HEK293 (cell line): ENCODE data around the gene SCAND1.

Experiments
- BCL11A ChIP-seq: fragments of 450-650 bp; formaldehyde crosslinking; IDR thresholded peaks from 2 replicates; pipeline ENCODE4 v1.5.1; 2016; ENCODE audit warnings: low read depth, missing biosample characterization, missing genetic modification characterization
- HOXD13 ChIP-seq: sonication (generic); formaldehyde crosslinking; IDR thresholded peaks from 2 replicates; pipeline ENCODE4 v1.8.0; 2022; ENCODE audit warnings: missing genetic modification reagents, borderline replicate concordance
- IKZF3 ChIP-seq: fragments of 450-650 bp; IDR thresholded peaks from 2 replicates; pipeline ENCODE4 v1.5.0; 2018; ENCODE audit warnings: missing biosample characterization, mild to moderate bottlenecking, missing genetic modification characterization, moderate library complexity
- KLF16 ChIP-seq: fragments of 450-650 bp; formaldehyde crosslinking; IDR thresholded peaks from 2 replicates; pipeline ENCODE4 v1.5.1; 2017; ENCODE audit warnings: missing biosample characterization, missing genetic modification characterization
- MZF1 ChIP-seq: fragments of 450-650 bp; formaldehyde crosslinking; IDR thresholded peaks from 2 replicates; pipeline ENCODE4 v1.5.1; 2017; ENCODE audit warnings: missing biosample characterization, missing genetic modification characterization, borderline replicate concordance
- SALL2 ChIP-seq: fragments of 450-650 bp; formaldehyde crosslinking; IDR thresholded peaks from 2 replicates; pipeline ENCODE4 v1.5.0; 2017; ENCODE audit warnings: missing biosample characterization, mild to moderate bottlenecking, missing genetic modification characterization, borderline replicate concordance
- TRIM28 ChIP-seq: IDR thresholded peaks from 2 replicates; pipeline ENCODE4 v1.6.1; 2011; ENCODE audit warnings: low read length, control low read depth, borderline replicate concordance
- YY2 ChIP-seq: fragments of 450-650 bp; formaldehyde crosslinking; IDR thresholded peaks from 2 replicates; pipeline ENCODE4 v1.5.1; 2016; ENCODE audit warnings: missing biosample characterization, missing genetic modification characterization
- ZNF112 ChIP-seq: fragments of 450-650 bp; formaldehyde crosslinking; IDR thresholded peaks from 2 replicates; pipeline ENCODE4 v1.5.0; 2017; ENCODE audit warnings: missing biosample characterization, missing genetic modification characterization
- ZNF138 ChIP-seq: fragments of 450-650 bp; formaldehyde crosslinking; IDR thresholded peaks from 2 replicates; pipeline ENCODE4 v1.5.1; 2016; ENCODE audit warnings: missing biosample characterization, missing genetic modification characterization, borderline replicate concordance
- ZNF146 ChIP-seq: fragments of 450-650 bp; formaldehyde crosslinking; IDR thresholded peaks from 2 replicates; pipeline ENCODE4 v1.5.1; 2016; ENCODE audit warnings: missing biosample characterization, missing genetic modification characterization
- ZNF155 ChIP-seq: fragments of 450-650 bp; formaldehyde crosslinking; IDR thresholded peaks from 2 replicates; pipeline ENCODE4 v1.5.1; 2016; ENCODE audit warnings: missing biosample characterization, missing genetic modification characterization
- ZNF16 ChIP-seq: fragments of 450-650 bp; formaldehyde crosslinking; IDR thresholded peaks from 2 replicates; pipeline ENCODE4 v1.5.1; 2016; ENCODE audit warnings: low read depth, missing biosample characterization, missing genetic modification characterization
- ZNF223 ChIP-seq: fragments of 450-650 bp; formaldehyde crosslinking; IDR thresholded peaks from 2 replicates; pipeline ENCODE4 v1.5.1; 2016; ENCODE audit warnings: missing biosample characterization, missing genetic modification characterization
- ZNF274 ChIP-seq, 2 experiments: fragments of 200-500 bp in 1 of 2; fragments of 450-650 bp in 1 of 2; sonication (Bioruptor generic) in 1 of 2; formaldehyde crosslinking in 1 of 2; IDR thresholded peaks; 2 replicates each; pipeline versions ENCODE4 v1.5.1 to v1.6.1; 2014 to 2016; ENCODE audit warnings: borderline replicate concordance in 1 of 2, inconsistent platforms in 1 of 2, low read length in 1 of 2, missing biosample characterization in 1 of 2, missing genetic modification characterization in 1 of 2
- ZNF302 ChIP-seq: fragments of 450-650 bp; formaldehyde crosslinking; IDR thresholded peaks from 2 replicates; pipeline ENCODE4 v1.5.1; 2016; ENCODE audit warnings: missing biosample characterization, missing genetic modification characterization, low read depth
- ZNF366 ChIP-seq: fragments of 450-650 bp; formaldehyde crosslinking; conservative IDR thresholded peaks from 2 replicates; pipeline ENCODE4 v1.5.1; 2016; ENCODE audit warnings: missing biosample characterization, missing genetic modification characterization
- ZNF404 ChIP-seq: fragments of 450-650 bp; formaldehyde crosslinking; IDR thresholded peaks from 2 replicates; pipeline ENCODE4 v1.5.1; 2017; ENCODE audit warnings: missing biosample characterization, missing genetic modification characterization
- ZNF501 ChIP-seq: fragments of 450-650 bp; formaldehyde crosslinking; IDR thresholded peaks from 2 replicates; pipeline ENCODE4 v1.5.1; 2016; ENCODE audit warnings: missing biosample characterization, missing genetic modification characterization
- ZNF571 ChIP-seq: fragments of 450-650 bp; formaldehyde crosslinking; IDR thresholded peaks from 2 replicates; pipeline ENCODE4 v1.5.0; 2017; ENCODE audit warnings: missing biosample characterization, missing genetic modification characterization
- ZSCAN23 ChIP-seq: fragments of 450-650 bp; formaldehyde crosslinking; IDR thresholded peaks from 2 replicates; pipeline ENCODE4 v1.5.1; 2016; ENCODE audit warnings: missing biosample characterization, missing genetic modification characterization
- ZSCAN30 ChIP-seq: fragments of 450-650 bp; IDR thresholded peaks from 2 replicates; pipeline ENCODE4 v1.5.1; 2018; ENCODE audit warnings: missing biosample characterization, mild to moderate bottlenecking, missing genetic modification characterization, moderate library complexity
- TF ChIP-seq, protein P1 (sequence below): fragments of 450-650 bp; IDR thresholded peaks from 2 replicates; pipeline ENCODE4 v1.5.1; 2018; ENCODE audit warnings: missing biosample characterization, missing genetic modification characterization
- TF ChIP-seq, protein P2 (sequence below): IDR thresholded peaks from 2 replicates; pipeline ENCODE4 v1.6.1; 2011; ENCODE audit warnings: mild to moderate bottlenecking, low read depth, low read length, borderline replicate concordance
- TF ChIP-seq, protein P3 (sequence below): fragments of 450-650 bp; IDR thresholded peaks from 2 replicates; pipeline ENCODE4 v1.5.1; 2018; ENCODE audit warnings: missing biosample characterization, mild to moderate bottlenecking, missing genetic modification characterization
- TF ChIP-seq, protein P4 (sequence below): fragments of 450-650 bp; formaldehyde crosslinking; IDR thresholded peaks from 2 replicates; pipeline ENCODE4 v1.5.1; 2017; ENCODE audit warnings: missing biosample characterization, mild to moderate bottlenecking, missing genetic modification characterization, moderate library complexity
- TF ChIP-seq, protein P5 (sequence below): fragments of 450-650 bp; formaldehyde crosslinking; IDR thresholded peaks from 2 replicates; pipeline ENCODE4 v1.5.1; 2016; ENCODE audit warnings: missing biosample characterization, missing genetic modification characterization
- TF ChIP-seq, protein P6 (sequence below): fragments of 450-650 bp; formaldehyde crosslinking; IDR thresholded peaks from 2 replicates; pipeline ENCODE4 v1.5.1; 2016; ENCODE audit warnings: missing biosample characterization, missing genetic modification characterization
- TF ChIP-seq, protein P7 (sequence below): fragments of 450-650 bp; formaldehyde crosslinking; IDR thresholded peaks from 2 replicates; pipeline ENCODE4 v1.5.1; 2016; ENCODE audit warnings: missing biosample characterization, missing genetic modification characterization

SCAND1 gene

DNA sequence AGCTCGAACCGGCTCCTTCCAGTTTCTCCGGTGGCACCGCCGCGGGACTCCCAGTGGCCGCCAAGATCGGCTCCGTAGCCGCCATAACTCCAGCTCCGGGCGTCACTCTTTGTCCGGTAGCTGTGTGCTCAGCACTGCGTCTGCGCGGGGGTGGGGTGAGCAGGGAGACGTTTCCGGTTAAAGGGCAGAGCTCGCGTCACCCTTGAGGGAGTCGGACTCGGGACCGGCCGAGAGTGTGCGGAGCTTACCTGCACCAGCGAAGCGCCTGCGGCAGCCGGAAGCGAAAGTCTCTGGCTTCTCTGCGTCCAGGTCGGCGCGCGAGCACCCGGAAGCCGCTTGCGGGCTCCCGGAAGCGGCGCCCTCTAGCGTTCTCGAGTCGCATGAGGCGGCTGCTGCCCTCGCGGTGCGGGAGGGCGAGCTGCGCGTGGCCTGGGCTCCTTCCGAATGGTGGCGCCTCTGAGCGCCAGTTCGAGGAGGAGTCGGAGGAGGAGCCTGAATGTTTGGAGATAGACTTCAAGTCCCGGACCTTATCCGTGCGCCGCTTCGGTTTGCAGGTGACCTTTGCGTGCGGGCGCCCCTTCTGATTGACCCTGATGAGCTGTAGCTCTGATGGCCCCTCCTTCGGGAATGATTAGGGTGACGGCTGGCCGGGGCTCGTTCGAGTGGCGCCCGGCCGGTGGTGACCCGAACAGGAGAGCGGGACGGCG lies at the start of gene SCAND1 (continued):
- TF ChIP-seq, protein P1, sequence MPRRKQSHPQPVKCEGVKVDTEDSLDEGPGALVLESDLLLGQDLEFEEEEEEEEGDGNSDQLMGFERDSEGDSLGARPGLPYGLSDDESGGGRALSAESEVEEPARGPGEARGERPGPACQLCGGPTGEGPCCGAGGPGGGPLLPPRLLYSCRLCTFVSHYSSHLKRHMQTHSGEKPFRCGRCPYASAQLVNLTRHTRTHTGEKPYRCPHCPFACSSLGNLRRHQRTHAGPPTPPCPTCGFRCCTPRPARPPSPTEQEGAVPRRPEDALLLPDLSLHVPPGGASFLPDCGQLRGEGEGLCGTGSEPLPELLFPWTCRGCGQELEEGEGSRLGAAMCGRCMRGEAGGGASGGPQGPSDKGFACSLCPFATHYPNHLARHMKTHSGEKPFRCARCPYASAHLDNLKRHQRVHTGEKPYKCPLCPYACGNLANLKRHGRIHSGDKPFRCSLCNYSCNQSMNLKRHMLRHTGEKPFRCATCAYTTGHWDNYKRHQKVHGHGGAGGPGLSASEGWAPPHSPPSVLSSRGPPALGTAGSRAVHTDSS = no peak
- TF ChIP-seq BCL11A (tag by site-specific recombination) (peak; percentile 75; the same call in 1 of the 2 replicates), ZSCAN23 (tag by site-specific recombination) (peak; percentile 24; the same call in 1 of the 2 replicates), IKZF3 (tag by site-specific recombination) (no peak), YY2 (tag by site-specific recombination) (peak; percentile 84), ZNF138 (tag by site-specific recombination) (no peak), KLF16 (tag by site-specific recombination) (peak; percentile 76), ZNF302 (no peak), ZNF571 (tag by site-specific recombination) (no peak), ZNF16 (no peak), ZNF112 (tag by site-specific recombination) (no peak), MZF1 (tag by site-specific recombination) (0 out of 2 replicates have a peak, but pooled peaks have one; percentile 24), TRIM28 (no peak), ZNF404 (tag by site-specific recombination) (no peak), ZNF366 (tag by site-specific recombination) (0 out of 2 replicates have a peak, but pooled peaks have one; percentile 15), ZNF223 (tag by site-specific recombination) (no peak), ZNF146 (tag by site-specific recombination) (0 out of 2 replicates have a peak, but pooled peaks have one; percentile 26), ZNF155 (no peak), ZNF501 (tag by site-specific recombination) (peak; percentile 19; the same call in 1 of the 2 replicates), SALL2 (tag by site-specific recombination) (no peak), HOXD13 (CRISPR knock-in tag) (no peak), ZNF274 (IDR thresholded peaks at IDR 0.05; ENCODE audit: low read length) (no peak), ZNF274 (tag by site-specific recombination; IDR thresholded peaks at IDR 0.05; ENCODE audit: borderline replicate concordance) (no peak), ZSCAN30 (tag by site-specific recombination) (peak; percentile 95)
- TF ChIP-seq, protein P2, sequence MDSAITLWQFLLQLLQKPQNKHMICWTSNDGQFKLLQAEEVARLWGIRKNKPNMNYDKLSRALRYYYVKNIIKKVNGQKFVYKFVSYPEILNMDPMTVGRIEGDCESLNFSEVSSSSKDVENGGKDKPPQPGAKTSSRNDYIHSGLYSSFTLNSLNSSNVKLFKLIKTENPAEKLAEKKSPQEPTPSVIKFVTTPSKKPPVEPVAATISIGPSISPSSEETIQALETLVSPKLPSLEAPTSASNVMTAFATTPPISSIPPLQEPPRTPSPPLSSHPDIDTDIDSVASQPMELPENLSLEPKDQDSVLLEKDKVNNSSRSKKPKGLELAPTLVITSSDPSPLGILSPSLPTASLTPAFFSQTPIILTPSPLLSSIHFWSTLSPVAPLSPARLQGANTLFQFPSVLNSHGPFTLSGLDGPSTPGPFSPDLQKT = no peak
- TF ChIP-seq, protein P3, sequence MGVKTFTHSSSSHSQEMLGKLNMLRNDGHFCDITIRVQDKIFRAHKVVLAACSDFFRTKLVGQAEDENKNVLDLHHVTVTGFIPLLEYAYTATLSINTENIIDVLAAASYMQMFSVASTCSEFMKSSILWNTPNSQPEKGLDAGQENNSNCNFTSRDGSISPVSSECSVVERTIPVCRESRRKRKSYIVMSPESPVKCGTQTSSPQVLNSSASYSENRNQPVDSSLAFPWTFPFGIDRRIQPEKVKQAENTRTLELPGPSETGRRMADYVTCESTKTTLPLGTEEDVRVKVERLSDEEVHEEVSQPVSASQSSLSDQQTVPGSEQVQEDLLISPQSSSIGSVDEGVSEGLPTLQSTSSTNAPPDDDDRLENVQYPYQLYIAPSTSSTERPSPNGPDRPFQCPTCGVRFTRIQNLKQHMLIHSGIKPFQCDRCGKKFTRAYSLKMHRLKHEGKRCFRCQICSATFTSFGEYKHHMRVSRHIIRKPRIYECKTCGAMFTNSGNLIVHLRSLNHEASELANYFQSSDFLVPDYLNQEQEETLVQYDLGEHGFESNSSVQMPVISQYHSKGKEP (tag by site-specific recombination) = peak; percentile 80
- TF ChIP-seq, protein P4, sequence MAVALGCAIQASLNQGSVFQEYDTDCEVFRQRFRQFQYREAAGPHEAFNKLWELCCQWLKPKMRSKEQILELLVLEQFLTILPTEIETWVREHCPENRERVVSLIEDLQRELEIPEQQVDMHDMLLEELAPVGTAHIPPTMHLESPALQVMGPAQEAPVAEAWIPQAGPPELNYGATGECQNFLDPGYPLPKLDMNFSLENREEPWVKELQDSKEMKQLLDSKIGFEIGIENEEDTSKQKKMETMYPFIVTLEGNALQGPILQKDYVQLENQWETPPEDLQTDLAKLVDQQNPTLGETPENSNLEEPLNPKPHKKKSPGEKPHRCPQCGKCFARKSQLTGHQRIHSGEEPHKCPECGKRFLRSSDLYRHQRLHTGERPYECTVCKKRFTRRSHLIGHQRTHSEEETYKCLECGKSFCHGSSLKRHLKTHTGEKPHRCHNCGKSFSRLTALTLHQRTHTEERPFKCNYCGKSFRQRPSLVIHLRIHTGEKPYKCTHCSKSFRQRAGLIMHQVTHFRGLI (tag by site-specific recombination) = no peak; the same call in 1 of the 2 replicates
- TF ChIP-seq, protein P5, sequence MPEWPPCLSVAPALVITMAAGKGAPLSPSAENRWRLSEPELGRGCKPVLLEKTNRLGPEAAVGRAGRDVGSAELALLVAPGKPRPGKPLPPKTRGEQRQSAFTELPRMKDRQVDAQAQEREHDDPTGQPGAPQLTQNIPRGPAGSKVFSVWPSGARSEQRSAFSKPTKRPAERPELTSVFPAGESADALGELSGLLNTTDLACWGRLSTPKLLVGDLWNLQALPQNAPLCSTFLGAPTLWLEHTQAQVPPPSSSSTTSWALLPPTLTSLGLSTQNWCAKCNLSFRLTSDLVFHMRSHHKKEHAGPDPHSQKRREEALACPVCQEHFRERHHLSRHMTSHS (tag by site-specific recombination) = no peak
- TF ChIP-seq, protein P6, sequence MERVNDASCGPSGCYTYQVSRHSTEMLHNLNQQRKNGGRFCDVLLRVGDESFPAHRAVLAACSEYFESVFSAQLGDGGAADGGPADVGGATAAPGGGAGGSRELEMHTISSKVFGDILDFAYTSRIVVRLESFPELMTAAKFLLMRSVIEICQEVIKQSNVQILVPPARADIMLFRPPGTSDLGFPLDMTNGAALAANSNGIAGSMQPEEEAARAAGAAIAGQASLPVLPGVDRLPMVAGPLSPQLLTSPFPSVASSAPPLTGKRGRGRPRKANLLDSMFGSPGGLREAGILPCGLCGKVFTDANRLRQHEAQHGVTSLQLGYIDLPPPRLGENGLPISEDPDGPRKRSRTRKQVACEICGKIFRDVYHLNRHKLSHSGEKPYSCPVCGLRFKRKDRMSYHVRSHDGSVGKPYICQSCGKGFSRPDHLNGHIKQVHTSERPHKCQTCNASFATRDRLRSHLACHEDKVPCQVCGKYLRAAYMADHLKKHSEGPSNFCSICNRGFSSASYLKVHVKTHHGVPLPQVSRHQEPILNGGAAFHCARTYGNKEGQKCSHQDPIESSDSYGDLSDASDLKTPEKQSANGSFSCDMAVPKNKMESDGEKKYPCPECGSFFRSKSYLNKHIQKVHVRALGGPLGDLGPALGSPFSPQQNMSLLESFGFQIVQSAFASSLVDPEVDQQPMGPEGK (tag by site-specific recombination) = peak; percentile 64
- TF ChIP-seq, protein P7, sequence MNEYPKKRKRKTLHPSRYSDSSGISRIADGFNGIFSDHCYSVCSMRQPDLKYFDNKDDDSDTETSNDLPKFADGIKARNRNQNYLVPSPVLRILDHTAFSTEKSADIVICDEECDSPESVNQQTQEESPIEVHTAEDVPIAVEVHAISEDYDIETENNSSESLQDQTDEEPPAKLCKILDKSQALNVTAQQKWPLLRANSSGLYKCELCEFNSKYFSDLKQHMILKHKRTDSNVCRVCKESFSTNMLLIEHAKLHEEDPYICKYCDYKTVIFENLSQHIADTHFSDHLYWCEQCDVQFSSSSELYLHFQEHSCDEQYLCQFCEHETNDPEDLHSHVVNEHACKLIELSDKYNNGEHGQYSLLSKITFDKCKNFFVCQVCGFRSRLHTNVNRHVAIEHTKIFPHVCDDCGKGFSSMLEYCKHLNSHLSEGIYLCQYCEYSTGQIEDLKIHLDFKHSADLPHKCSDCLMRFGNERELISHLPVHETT (tag by site-specific recombination) = peak; percentile 10
